22Rv1 (cell line): ENCODE data around the gene DDX56.

Experiments used
- ZFX ChIP-seq: fragments of 450-650 bp; IDR thresholded peaks from 2 replicates; pipeline ENCODE4 v1.6.1; 2017; ENCODE audit warnings: antibody characterized with exemption, borderline replicate concordance
- TF ChIP-seq, protein P1 (sequence below): fragments of 450-650 bp; IDR thresholded peaks from 2 replicates; pipeline ENCODE4 v1.5.1; 2017; ENCODE audit warnings: mild to moderate bottlenecking

DNA sequence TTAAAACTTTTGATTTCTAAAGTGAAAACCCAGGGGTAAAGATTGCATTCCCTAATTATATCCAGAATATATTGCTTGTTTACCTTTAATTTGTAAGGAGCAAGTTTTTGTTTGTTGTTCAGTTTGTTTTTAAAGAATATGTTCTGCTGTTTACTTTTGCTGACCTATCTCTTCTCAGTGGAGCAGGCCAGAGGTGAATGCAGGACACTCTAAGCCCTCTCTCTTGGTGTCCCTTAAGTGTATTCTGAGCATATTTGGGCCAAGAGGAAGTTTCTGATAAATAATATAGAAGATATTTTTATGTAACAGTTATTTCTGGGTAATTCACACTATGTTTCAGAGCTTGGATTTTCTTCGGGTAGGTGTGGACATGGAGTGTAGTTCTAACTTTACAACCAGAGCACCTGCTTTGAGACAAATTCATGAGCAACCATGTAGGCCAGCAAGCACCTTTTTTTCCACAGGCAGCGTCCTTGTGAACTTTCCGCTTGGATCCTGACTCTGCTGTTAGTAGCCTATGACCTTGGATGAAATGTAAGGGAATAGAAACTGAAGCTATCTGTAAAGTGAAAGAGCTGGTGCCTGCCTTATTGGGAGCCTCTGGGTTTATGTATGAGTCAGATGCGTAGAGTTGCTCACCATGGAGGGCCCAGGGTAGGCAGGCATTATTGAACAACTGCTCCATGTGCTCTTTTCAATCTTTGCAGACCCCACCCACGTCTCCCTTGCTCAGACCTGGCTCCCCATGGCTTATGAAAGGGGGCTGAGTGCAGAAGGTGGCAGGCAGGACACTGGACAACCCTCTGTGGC, 48.8 kb upstream of the DDX56 start:
- TF ChIP-seq, protein P1, sequence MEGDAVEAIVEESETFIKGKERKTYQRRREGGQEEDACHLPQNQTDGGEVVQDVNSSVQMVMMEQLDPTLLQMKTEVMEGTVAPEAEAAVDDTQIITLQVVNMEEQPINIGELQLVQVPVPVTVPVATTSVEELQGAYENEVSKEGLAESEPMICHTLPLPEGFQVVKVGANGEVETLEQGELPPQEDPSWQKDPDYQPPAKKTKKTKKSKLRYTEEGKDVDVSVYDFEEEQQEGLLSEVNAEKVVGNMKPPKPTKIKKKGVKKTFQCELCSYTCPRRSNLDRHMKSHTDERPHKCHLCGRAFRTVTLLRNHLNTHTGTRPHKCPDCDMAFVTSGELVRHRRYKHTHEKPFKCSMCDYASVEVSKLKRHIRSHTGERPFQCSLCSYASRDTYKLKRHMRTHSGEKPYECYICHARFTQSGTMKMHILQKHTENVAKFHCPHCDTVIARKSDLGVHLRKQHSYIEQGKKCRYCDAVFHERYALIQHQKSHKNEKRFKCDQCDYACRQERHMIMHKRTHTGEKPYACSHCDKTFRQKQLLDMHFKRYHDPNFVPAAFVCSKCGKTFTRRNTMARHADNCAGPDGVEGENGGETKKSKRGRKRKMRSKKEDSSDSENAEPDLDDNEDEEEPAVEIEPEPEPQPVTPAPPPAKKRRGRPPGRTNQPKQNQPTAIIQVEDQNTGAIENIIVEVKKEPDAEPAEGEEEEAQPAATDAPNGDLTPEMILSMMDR = no peak
- no peak for TF ChIP-seq ZFX
